IPS-11a (cell line): ENCODE measurements around the gene ZDHHC8.

Source experiments
- H3K4me3 ChIP-seq: one replicate; pipeline ENCODE4 v1.5.1; 2013; ENCODE audit warnings: low read depth, low read length, control low read depth

ZDHHC8 gene

DNA sequence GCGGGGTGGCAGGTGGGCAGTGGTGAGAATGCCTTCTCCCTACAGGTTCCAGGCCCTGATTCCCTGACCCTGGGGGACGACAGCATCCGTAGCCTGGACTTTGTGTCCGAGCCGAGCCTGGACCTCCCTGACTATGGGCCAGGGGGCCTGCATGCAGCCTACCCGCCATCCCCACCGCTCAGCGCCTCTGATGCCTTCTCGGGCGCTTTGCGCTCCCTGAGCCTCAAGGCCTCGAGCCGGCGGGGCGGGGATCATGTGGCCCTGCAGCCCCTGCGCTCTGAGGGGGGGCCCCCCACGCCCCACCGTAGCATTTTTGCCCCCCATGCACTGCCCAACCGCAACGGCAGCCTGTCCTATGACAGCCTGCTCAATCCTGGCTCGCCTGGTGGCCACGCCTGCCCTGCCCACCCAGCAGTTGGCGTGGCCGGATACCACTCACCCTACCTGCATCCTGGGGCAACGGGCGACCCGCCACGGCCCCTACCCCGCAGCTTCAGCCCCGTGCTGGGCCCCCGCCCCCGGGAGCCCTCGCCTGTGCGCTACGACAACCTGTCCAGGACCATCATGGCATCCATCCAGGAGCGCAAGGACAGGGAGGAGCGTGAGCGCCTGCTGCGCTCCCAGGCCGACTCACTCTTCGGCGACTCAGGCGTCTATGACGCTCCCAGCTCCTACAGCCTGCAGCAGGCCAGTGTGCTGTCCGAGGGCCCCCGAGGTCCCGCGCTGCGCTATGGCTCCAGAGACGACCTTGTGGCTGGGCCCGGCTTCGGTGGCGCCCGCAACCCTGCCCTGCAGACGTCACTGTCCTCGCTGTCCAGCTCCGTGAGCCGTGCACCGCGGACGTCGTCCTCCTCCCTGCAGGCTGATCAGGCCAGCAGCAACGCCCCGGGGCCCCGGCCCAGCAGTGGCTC lies 11.4 kb downstream of the ZDHHC8 start:
- no peak overlapping the region for H3K4me3 ChIP-seq

DNA sequence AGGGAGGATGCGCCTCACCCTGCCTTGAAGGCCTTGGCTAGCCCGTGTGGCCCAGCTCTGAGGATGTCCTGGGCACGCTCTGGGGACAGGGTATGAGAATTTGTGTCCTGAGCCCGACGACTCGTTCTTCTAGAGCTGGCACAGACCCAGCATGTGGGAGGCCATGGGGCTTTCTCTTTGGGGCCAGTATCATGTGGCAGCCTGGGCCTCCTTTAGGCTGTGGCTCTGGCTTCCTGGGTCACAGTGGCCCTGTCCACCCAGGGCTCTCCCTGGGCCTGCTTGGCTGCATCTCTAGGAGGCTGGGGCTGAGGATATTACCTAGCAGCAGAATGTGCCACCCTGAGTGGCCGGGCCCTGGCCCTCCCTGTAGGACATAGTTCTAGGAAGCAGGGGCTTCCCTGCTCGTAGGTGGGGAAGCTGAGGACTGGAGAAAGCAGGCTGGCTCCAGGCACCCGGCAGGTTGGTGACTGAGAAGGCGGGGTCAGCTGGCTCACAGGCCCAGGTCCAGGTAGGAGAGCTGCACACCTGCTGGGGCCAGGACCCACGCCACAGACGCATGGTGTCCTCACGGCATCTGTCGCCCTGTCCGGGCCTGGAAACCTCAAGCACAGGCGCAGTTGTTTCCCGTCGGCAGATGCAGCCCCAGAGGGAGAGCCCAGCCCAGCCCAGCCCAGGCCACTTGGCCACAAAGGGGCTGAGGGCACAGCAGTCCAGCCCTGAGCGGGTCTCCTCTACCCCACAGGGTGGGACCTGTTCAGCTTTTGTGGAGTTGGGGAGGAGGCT lies 12.5 kb downstream of the ZDHHC8 start:
- no peak overlapping the region for H3K4me3 ChIP-seq

DNA sequence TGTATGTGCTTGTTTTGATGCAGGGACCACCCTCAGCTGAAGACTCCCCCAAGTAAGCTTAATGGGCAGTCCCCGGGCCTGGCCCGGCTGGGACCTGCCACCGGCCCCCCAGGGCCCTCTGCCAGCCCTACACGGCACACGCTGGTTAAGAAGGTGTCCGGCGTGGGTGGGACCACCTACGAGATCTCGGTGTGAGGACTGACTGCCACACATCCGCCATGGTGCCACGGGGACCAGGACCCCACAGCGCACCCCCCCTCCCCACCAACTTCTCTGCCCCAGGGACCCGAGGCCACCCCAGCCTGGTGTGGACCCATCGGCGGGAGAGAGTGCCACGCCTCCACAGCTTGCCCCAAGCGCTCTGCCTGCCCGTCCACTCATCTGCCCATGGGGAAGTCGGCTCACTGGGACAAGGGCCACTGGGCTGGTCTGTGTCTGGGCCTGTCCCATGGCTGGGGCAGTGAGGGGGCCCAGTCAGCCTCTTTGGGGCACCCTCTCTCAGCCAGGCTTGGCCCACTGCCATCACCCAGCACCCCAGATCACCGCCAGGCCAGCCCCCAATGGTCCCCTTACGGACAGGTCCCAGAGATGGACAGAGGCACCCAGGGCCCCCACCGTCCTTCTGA lies 13.7 kb downstream of the ZDHHC8 start:
- no peak overlapping the region for H3K4me3 ChIP-seq

DNA sequence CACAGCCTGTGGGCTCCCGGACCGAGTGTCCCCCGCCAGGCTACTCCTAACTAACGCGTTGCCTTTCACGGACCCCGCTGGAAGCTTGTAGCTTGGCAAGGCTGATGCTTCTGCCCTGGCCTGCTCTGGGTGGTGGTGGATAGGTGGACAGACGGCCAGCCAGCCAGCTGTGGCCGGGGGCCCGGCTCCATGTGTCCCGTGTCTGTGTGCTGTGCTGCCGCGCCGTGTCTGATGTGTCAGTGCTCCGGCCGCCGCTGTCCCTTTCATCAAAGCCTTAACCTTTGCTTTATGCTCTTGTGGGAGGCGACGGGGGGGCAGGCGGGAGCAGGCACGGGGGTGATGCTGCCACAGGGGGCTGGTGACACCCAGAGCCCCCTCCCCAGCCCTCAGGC lies 14.2 kb downstream of the ZDHHC8 start:
- H3K4me3 ChIP-seq = no peak overlapping the region

DNA sequence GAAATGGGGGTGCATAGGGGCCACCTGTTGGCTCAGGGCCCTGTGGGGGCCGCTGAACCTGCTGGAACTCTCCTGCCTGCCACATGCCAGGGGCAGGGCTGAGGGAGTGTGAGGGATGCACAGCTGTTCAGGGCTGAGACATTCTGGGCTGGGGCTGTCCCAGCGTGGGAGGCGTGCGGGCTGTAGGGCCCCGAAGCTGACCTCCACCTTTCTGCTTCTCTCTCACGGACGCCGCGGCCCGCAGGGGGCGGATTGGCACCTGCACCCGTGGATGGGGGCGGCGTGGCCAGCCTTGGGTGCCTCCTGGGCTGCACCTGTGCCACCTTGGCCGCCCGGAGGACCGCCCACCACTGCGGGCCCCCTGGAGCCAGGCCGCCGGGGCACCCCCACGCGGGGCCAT lies 15.2 kb downstream of the ZDHHC8 start:
- H3K4me3 ChIP-seq = no peak overlapping the region

DNA sequence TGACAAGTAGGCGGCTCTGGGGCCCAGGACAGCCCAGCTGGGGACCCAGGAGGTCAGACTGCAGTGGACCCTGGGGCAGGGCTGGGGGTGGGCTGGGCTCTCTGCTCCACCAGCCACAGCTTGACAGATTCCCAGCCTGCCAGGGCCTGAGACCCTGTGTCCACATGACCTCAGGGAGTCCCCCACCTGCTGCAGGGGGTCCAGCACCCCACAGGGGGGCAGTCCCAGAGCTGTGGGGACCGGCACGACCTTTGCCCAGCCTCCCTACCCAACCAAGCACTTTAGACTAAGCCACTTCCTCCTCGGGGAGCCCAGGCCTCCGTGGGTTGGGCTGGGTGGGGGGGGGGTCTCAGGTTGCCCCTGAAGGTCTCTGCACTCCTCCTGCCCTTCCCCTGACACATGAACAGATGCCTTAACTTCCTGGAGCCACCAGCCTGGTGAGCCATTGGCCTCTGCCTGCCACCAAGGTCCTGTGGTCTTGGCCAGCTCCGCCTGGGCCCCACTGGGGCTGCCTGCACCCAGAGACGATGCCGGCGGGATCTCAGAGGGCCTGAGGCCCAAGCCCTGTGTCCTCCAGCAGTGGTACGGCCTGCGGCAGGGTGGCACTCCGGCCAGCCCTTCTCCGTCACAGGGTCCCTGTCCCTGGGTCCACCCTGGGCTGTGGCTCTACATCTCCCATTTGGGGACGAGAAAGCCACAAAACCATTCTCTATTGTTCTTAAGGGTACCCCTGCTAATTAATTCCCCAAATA lies 15.8 kb downstream of the ZDHHC8 start:
- no peak overlapping the region for H3K4me3 ChIP-seq

DNA sequence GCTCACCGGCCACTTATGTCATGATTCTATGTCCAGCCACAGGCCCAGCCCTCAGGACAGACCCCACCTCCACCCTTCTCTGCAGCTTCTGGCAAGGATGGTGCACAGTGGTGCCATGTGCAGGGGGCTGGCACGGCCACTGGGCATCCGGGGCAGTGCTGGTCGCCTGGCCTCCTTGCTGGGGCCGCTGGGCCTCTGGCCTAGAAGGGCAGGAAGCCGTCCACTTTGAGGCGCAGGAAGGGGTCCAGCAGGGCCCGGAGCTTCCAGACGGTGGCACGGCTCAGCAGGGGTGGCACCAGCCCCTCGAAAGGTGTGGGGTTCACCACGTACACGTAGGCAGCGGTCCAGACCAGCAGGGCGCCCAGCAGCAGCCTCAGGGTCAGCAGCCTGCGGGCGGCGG lies 16.8 kb downstream of the ZDHHC8 start:
- H3K4me3 ChIP-seq = no peak overlapping the region

DNA sequence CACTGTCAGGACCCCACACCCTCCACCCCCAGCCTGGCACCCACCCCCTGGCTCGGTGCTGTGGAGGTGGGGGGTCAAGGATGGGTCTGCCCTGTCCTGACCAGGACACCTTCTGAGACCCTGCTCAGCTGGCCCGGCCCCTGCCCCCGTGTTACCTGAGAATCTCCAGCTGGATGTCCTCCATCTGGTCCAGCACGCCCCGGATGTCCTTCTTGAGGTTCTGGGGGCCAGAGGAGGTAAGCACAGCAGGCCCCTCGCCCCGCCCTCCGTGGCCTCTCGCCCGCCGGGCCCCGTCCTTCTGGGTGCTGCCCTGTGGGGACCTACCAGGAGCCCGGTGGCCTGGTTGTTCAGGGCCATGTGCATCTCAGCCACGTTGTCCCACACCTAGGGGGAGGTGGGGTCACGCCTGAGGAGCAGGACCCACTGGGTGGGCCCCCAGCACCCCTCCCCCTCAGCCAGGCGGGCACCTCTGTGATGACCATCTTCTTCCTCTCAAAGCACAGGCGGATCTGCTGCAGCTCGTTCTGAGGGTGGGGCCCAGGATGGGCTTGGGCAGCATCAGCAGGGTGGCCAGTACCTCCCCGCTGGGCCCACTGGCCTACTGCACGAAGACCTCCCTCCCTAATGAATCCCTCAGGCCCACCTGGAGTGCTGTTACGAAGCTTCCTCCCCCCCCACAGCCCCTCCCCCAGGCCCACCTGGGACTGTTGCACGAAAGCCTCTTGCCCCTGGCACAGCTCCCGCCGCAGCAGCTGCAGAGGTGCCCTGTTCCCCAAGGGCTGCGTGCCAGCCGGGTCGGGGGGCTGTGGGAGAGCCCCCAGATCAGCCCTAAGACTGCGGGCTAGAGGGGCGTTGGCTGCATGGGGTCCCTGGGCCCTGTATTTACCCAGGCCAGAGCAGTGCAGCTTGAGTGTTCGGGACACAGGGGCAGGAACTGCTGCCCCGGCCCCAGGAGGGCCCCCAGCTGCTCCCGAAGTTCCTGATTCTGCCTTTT lies 17.9 kb downstream of the ZDHHC8 start:
- no peak overlapping the region for H3K4me3 ChIP-seq

DNA sequence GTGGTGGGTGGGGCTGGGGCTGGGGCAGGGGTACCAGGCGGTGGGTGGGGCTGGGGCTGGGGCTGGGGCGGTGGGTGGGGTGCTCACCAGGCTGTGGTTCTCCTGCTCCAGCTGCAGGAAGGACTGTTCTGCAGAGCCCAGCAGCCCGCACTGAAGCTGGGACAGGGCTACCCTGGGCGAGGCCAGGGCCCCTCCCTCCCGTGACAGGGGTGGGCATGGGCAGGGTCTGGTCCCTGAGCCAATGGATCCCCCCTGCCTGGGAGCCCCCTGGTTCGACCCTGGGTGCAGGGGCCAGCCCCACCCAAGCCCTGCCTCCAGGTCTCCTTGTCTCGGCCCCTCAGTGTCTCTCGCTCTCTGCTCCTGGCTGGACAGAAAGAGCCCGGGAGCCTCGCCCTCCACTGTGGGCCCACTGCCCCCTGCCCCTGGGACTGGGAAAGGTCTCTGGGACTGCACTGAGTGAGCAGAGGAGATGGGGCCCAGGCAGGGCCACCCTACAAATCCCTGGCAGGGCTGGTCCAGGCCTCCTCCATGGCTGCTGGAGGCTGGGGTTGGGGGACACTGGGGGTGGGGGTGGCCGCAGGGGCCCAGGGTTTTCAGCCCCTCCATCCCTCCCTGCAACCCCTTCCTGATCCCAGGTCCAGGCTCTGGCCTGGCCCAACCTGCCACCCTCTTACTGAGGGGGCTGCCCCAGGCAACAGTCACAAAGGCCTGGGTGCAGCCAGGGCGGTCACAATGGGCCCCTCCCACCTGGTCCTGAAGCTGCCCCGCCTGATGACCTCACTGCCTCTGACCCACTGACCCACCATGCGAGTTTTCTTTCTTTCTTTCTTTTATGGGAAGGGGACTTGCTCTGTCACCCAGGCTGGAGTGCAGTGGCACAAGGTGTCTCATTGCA lies 19.0 kb downstream of the ZDHHC8 start, which contains the start of gene CCDC188:
Gene CCDC188, minus strand, starts transcription at position 675 of the 895 bp plus-strand sequence. Its CDS starts 69 bp downstream, at position 606.
- H3K4me3 ChIP-seq = no peak within 1 kb of the TSS

DNA sequence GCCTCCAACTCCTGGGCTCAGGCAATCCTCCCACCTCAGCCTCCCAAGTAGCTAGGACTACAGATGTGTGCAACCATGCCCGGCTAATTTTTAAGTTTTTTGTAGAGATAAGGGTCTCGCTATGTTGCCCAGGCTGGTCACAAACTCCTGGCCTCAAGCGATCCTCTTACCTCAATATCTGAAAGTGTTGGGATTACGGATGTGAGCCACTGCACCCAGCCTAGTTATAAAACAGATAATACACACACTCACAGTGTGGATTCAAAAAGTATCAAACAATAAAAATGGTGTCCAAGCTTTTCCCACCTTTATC lies 19.6 kb downstream of the ZDHHC8 start:
- no peak overlapping the region for H3K4me3 ChIP-seq

DNA sequence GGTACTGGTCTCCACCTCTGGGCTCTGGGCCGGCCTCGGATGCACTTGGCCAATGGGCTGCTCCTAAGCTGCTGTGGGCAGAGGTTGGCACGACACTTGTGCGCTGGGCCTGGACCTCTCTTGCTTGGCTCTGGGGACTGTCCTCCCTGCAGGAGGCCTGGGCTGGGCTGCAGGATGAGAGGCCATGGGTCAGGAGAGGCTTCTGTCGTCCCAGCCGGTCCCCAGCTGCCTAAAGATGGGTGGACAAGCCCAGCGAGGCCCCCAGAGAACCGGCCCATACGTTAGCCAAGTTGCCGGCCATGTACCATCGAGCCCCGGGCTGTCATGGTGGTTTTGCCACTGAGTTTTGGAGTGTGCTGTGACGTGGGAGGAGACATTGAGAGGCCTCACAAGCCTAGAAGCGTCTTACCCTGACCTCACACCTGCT lies 20.9 kb downstream of the ZDHHC8 start:
- no peak overlapping the region for H3K4me3 ChIP-seq

DNA sequence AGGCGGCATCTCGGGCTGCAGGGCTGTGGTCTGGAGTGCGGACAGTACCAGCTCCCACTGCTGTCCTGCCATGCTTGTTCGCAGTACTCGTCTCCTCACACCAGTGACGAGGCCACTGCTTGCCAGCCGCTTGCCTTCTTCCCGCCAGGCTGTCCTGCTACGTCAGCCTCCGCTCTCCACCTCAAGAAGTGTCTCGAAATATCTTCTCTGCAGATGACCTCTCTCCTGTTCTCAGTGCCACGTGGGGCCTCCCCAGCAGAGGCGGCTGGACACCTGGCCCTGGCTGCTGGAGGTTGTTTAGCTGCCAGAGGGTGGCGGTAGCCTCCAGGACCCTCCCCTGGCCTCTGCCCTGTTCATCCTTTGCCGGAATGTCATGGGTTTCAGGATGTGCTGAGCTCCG lies 22.3 kb downstream of the ZDHHC8 start:
- no peak overlapping the region for H3K4me3 ChIP-seq

DNA sequence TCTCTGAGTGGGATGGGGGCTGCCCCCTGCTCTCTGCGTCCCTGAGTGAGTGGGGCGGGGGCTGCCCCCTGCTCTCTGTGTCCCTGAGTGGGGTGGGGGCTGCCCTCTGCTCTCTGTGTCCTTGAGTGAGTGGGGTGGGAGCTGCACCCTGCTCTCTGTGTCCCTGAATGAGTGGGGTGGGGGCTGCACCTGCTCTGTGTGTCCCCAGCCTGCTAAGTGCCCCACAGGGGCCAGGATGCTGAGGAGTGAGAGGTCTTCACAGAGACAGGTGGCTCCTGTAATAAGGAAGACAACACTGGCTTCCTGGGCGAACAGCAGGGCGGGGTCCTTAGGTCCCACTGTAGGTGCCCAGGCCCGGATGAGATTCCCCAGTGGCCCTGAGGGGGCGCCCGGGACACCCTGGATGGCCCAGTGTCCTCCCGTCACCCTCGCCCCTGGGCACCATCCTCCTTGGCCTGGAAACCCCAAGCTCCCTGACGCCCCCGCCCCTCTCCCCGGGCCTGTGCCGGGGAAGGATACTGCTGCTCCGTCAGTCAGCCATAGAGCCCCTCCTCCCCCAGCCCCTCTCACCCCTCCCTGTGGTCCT lies 23.1 kb downstream of the ZDHHC8 start:
- no peak overlapping the region for H3K4me3 ChIP-seq

DNA sequence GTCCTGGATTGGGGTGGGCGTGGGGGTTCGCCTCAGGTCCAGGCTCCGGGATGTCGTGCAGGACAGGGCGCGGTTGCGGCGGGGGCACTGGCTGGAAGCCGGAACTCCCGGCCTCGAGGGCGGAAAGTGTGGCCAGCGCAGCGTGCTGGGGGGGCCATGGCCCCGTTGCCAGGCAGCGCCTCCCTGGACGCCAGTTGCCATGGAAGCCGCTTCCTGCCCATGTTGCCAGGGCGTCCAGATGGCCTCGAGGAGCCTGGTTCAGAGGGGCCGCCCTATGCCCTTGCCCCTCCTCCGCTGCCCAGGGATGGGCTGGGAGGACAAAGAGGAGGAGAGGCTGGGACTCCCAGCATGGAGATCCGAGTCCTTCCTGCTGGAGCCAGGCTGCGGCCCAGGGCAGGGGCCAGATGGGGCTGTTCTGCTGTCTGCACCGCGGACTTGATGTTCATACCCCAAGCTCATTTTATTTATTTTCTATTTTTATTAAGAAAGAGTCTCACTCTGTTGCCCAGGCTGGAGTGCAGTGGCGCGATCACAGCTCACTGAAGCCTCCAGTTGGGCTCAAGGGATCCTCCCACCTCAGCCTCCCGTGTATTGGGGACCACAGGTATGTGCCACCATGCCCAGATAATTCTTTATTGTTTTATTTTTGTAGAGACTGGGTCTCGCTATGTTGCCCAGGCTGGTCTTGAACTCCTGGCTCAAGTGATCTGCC lies 23.9 kb downstream of the ZDHHC8 start:
- H3K4me3 ChIP-seq = no peak overlapping the region

DNA sequence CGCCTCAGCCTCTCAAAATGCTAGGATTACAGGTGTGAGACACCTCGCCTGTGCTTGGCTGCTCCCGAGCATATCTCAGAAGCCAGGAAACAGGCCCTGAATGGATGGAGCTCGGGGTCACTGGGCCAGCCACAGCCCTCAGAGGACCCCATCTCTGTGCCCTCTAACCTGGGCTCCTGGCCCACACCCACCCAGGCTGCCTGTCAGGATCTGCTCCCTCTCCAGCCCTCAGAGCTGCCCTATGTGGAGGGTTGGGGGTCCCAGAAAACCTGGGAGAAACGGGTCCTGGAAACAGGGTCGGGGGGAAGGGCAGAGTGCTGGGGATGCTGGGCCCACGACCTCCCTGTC lies 24.4 kb downstream of the ZDHHC8 start:
- H3K4me3 ChIP-seq = no peak overlapping the region

DNA sequence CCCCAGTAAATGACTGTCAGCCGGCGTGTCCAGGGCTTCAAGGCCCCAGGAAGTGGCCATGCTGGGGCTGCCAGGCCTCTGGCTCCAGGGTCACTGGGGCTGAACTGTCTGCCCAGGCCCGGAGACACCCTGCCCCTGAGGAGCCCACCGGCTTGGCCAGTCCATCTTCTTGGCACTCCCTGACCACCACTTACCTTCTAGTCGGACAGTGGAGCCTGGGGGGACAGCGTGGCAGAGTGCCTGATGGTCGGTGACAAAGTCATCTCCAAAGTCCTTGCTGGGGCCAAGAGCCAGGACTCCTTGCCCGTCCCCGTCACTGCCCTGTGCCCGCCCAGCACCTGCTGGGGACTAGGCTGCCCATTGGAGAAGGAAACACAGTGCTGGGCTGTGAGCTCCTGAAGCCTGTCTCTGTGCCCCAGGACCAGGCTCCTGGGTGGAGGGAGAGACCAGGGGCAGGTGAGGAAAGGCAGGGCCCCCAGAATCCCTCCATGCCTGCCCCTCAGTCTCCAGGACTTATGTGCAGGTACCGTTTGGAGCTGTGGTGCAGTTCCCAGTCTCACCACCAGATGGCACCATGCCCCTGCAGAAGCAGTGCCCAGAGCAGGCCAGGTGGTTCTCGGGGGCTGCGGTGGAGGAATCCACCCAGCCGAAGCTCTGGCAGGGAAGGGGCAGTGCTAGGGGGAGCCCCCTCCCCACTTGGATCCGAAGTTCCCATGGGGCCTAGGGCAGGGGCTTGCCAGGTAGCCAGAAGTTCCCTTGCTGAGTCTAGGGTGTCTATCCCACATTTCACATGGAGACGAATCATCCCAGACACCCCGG lies 25.2 kb downstream of the ZDHHC8 start:
- no peak overlapping the region for H3K4me3 ChIP-seq
